HG02973 (cell line): ENCODE measurements around the gene TGDS.
A peak's percentile ranks its signal among the peaks of the same experiment; 100 is the strongest.
"Not testable (repeated sequence)": the region's sequence is repeated elsewhere in the genome, so short reads cannot be mapped to it uniquely, and the experiment has no call there.

Experiments
- ATAC-seq: cut with Tn5 transposase; IDR thresholded peaks from one replicate; pipeline ENCODE4 v1.9.1; 2021; ENCODE audit warnings: moderate library complexity; ENCODE audit not compliant: unreplicated experiment

The TGDS gene, protein sequence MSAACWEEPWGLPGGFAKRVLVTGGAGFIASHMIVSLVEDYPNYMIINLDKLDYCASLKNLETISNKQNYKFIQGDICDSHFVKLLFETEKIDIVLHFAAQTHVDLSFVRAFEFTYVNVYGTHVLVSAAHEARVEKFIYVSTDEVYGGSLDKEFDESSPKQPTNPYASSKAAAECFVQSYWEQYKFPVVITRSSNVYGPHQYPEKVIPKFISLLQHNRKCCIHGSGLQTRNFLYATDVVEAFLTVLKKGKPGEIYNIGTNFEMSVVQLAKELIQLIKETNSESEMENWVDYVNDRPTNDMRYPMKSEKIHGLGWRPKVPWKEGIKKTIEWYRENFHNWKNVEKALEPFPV

DNA sequence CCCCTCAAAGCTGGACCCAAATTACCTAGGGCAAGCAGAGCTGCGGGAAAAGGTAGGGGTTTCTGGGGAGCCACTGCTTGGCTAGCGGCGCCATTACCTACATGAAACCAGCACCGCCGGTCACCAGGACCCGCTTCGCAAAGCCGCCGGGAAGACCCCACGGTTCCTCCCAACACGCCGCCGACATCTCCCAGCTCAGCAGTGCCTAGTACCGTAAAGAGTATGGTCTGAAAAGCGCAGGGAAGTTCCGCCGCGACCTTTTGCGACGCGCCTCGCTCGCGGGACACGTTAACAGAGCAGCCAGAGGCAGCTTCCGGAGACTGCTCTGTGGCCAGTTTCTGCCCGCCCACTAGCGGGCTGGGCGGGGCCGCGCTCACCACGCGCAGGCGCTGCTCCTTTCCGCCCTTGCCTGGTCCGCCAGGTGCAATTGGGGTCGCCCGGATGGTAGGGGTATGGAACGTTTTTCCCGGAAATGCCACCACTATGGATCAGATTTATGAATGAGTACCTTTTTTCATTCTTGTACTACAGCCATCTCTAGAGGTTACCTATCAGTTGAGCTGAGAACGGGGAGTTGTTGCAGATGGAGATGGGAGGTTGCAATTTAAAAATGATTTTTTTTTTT is at the start of gene TGDS:
TGDS (minus strand) TSS at position 203 of the 625 bp plus-strand sequence; CDS start at position 187, 16 bp downstream.
- ATAC-seq, result peak; percentile 95

DNA sequence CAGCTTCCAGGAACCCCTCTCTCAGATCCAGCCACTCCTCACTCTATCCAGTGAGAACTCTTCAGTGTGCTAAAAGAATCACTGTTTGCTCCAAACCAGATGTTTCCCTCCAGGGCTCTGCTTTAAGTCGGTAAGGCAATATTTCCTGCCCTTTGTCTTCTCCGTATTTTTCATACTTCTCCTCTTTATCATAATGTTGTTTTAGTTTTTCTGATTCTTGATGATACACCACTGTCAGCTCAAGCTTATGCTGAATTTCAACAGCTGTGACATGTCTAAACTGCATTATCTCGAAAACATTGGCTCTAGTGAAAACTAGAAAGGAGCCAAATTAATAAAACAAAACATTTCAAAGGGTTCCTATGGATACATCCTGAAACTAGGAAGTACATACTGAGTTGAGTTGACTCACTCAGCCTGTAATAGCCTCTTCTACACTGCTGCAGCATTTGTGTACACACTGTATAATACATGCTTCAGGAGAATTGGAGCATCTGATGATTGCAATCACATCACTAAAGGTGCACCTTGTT is 45.5 kb upstream of the TGDS start:
- ATAC-seq, result no peak

DNA sequence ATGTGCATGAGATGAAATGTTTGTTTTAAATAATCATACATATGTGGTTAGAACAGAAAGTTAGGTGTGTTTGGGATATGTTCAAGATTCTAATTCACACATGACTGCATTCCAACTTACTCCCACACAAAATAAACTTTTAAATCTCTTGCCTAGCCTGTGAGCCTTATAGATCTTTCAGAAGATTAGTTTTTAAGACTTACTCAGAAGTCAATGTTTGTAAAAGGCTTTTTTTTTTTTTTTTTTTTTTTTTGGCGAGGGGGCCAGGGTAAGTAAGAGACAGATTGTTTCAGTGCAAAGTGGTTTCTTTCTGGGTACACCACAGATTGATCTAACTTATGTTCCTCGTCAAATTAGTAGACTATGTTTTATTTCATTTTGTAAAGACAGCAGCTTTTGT is 44.8 kb upstream of the TGDS start:
- no peak for ATAC-seq

DNA sequence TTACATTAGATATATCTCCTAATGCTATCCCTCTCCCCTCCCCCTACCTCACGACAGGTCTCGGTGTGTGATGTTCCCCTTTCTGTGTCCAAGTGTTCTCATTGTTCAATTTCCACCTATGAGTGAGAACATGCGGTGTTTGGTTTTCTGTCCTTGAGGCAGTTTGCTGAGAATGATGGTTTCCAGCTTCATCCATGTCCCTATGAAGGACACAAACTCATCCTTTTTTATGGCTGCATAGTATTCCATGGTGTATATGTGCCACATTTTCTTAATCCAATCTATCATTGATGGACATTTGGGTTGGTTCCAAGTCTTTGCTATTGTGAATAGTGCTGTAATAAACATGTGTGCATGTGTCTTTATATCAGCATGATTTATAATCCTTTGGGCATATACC is 41.7 kb upstream of the TGDS start:
- ATAC-seq, result not testable (repeated sequence)

DNA sequence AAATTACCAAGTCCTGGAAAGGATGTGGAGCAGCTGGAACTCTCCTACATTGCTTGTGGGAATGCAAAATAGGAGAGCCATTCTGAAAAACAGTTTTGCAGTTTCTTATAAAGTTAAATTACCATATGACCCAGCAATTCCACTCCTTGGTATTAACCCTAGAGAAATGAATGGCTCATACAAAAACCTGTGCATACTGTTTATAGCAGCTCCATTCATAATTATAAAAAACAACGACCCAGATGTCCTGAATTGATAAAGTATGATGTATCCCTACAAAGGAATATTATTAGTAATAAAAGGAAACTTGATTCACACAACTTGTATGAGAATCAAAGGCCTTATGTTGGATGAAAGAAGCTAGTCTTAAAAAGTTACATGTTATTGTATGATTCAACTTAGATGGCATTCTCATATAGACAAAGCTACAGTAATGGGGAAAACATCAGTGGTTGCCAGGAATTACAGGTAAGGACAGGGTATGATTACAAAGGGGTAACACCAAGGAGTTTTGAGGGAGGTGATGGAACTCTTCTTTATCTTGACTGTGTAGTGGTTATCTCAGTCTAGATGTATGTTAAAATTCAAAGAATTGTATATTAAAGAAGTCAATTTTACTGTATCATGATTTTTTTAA is 41.1 kb upstream of the TGDS start:
- no peak for ATAC-seq

DNA sequence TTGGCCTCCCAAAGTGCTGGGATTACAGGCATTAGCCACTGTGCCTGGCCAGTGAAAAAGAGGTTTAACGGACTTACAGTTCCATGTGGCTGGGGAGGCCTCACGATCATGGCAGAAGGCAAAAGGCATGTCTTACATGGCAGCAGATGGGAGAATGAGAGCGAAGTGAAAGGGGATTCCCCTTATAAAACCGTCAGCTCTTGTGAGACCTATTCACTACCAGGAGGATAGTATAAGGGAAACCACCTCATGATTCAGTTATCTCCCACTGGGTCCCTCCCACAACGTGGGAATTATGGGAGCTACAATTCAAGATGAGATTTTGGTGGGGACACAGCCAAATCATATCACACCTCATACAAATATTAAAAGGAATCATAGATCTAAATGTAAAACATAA is 40.1 kb upstream of the TGDS start:
- ATAC-seq, result not testable (repeated sequence)

DNA sequence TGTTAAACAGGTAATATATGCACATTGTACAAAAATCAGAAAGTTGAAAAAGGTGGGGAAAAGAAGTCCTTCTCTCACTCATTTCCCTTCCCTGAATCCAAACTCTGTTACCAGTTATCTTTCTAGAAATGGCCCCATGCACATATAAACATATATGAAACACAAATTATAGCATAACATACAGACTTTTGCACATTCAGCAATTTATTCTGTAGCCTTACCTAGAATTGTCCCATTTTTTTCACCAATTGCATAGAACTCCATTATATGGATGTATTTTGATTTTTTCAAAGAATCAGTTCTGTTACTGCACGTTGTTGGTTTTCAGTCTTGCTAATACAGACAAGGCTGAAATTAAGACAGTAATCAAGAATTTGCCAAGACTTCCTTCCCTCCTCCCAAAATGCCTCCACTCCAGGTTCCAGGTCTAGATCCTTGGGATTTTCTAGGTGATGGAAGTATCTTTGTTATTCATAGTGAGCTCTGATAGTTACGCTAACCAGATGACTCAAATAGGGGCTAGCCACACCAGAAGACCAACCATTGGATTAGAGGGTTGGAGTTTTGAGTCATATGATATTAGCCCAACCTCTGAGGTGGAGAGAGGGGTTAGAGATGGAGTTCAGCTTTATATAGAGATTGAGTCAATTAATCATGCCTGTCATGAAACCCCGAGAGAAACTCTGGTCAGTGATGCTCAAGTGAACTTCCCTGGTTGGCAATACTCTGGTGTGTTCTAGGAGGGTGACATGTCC is 36.5 kb upstream of the TGDS start:
- ATAC-seq, result no peak

DNA sequence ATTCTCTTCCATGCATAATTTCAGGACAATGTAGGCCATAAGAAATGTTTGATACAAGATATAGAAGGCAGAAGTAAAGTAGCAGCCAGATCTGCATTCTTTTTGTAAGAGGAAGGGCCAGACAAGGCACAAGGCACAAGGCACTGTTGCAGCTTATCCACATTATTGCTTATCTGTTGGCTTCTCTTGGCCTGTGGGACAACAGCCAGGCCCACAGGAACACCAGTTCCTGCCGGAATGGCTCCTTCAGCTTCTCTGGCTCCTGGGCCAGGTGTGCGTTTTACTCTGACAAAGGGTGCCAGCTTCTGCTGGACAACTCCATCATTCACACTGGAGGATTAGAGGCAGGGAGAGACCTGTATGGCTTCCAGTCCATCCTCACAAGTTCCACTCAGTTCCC is 34.9 kb upstream of the TGDS start:
- ATAC-seq, result no peak

DNA sequence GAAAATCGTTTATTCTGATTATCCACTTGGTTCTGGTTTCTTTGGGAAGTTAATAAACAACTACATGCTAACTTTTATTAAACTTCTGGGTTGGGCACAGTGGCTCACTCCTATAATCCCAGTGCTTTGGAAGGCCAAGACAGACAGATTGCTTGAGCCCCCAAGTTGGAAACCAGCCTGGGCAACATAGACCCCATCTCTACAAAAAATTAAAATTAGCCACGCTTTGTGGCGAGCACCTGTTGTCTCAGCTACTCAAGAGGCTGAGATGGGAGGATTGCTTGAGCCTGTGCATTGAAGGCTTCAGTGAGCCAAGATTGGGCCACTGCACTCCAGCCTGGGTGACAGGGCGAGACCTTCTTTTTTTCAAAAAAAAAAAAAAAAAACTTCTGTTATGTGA is 27.4 kb upstream of the TGDS start:
- ATAC-seq, result no peak

DNA sequence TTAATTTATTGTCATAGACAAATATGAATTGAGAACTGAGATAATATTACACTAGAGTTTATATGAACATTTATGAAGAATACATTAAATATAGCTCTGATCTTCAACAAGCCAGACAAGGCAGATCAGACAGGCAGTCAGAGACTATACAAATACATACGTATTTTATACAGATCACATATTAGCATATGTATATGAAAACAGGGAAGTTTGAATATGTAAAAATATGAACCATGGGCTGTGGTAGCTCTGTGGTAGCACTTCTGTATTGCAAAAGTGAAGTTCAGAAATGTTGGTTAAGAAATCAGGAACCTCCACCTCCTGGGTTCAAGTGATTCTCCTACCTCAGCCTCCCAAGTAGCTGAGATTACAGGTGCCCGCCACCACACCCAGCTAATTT is 26.4 kb upstream of the TGDS start:
- no peak for ATAC-seq

DNA sequence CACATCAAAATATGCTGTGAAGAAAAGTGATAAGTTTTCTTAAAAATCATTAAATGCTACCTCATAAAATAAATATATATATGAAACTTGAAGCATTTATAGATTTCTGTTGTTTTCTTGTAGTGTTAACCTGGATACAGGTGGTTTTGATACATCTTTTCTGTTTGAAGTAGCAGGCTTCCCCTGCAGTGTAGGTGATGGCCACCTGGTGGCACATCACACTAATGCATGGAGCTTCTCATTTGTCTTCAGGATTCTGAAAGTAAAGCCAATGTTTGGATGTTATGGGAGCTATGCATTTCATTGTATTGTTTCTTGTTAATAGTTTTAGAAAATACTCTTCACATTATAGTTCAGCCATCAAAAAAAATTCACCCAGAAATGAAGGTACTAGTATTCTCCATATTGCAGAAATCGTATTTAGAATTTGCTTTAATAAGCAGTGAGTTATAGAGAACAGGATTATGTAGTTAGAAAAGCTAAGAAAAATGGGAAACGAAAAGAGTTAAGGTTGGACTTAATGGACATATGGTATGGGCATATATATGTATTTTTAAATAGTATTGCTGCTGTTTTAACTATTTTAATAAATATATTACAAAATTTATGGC is 24.4 kb upstream of the TGDS start:
- ATAC-seq, result peak; percentile 80

DNA sequence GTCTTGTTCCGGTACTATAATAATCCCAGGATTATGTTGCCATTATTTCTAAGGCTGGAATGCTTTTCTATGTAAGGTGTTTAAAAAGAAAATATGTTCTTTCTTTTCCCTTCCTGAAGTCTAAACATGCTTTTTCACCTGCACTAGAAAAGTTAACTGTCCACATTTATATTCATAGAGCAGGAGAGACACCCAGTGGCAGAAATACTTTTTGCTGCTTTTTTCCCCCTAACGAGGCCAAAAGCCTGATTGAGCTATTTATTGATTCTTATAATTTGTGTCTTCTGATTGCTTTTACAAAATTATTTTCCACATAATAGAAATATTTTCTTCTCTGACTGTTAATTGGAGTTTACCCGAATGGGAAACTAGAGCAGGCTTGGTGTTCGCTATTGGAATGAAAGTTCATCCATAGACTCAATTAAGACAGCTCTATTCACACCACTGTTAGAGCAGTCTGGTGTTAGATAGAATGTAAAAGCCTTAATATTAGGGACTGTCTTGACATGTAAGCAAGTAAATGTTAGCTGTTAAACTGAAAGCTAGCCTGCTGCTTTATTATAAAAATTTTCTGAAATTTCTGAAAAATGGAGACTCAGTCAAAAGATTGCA is 21.5 kb upstream of the TGDS start:
- ATAC-seq, result no peak

DNA sequence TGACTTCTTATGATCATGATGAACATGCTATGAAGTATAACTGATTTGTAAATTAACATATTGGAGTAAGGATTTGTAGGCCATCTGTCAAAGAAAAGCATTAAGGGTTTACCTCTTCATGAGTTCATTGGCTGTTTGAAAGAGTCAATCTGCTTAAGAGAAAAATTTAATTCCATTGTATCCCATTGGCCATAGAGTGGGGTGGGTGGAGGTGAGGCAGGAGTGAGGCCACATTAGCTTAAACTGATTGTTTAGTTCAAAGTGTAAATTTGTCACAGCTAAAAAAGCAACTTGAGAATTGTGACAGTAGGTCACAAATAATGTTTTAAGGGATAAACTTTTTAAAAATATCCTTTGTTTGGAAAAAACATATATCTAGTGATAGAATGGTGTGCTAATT is 17.1 kb upstream of the TGDS start:
- no peak for ATAC-seq

DNA sequence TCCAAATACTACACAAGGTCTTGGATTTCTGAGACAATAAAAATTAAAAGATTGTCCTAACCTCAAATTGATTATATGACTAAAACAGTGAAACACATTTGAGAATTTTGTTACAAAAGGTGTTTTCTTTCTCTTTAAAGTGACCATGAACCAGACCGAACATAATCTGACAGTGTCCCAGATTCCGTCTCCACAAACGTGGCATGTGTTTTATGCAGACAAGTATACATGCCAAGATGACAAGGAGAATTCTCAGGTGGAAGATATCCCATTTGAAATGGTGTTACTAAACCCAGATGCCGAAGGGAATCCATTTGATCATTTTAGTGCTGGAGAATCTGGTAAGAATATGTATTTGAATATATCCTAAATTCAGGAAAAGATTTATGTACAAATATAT is 16.1 kb upstream of the TGDS start:
- ATAC-seq, result no peak

DNA sequence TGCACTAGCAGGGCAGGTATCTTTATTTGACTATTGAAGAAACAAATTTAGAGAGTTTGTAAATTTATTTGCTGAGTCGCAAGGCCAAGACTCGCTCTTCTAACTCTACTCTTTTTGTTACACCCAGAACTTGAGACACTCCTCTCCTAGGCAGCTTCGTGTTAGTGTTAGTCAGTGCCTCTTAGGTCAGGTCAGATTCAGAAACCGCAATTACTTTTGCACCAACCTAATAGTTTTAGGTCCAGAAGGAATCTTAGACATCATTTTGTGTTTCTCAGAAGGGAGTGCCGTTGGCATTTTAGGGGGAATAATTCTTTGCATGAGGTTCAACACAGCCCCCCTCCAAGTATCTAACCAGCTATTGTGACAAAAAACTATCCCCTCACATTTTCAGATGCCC is 14.5 kb upstream of the TGDS start:
- no peak for ATAC-seq

DNA sequence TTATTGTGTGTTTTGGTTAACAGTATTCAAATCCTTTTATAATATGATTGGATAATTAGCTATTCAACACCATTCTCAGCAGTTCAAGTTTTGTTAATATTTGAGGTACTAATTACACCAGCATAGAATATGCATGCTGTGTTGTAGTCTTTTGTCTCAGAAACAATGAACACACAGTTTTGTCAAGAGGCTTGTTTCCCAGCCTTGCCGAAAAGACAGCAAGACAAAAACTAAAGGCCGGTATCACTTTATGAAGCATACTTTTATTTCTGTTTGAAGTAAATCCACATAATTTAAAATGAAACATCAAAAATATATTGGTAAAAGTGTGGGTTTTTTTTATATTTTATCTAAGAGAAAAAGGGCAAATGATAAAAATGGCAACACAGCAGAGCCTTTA is 13.2 kb upstream of the TGDS start:
- ATAC-seq, result no peak

DNA sequence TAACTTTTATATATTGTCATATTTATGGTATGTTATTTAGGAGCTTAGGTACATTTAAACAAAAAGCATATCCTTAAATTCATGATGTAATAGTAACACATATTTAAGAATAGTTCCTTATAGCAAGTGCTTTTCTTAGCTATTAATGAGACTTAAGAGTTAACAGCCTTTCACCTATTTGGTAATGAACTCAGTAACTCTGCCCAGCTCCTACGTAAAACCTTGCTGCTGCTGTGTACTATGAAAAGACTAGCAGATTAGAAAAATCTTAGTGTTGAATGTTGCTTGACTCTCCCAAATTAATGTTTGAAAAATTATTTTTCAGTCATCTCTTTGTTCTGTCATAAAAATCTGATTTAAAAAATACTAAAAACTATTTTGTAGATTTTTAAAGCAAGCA is 12.6 kb upstream of the TGDS start:
- no peak for ATAC-seq

DNA sequence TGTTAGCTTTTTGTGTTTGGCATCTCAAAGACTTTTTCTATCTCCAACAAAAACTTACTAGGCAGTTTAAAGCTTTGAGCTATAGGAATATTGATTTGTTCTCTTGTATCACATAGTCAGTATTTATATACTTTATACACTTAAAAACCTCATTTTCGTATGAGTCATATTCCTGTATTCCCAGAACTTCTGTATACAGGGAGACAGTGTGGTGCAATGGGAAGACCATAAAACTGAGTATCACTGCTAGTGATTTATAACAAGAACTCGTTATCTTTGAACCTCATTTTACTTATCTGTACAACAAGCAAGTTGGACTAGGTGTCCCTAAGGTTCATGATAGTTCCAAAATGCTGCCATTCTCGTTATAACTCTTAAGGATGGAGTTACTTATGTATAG is 12.0 kb upstream of the TGDS start:
- no peak for ATAC-seq

DNA sequence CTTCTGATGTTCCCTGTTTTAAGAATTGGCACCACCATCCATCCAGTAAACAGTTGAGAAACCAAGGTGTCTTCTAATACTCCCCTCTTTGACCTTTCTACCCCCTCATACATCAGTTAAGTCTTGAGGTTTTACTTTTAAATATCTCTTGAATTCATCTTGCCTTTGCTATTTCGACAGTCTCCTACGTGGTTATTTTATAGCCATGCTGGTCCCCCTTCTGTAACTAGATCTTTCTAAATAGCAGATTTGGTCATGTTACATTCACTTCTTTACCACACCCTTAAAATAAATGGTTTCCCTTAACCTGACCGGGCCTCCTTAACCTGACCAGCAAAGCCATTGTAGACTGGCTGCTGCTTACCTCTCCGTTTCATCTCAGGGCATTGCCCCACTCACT is 11.1 kb upstream of the TGDS start:
- ATAC-seq, result no peak

DNA sequence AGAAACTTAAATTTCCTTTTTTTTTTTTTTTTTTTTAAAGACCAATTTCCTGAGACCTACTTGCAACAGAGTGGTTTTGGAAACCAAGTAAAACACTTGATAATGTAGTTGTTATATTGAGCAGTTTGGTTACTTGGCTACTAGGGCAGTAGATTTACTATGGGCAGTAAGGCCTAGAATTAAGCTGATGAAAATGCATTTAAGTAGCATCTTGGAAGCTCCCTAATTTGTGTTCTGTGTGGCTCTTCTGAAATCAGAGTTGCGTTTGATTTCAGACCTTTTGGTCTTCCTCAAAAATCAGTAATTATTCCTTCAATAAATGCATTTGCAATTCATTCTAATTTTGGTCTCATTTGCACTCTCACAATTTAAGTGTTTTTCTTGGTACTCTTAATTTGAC is 6.5 kb upstream of the TGDS start:
- no peak for ATAC-seq
